ENCODE results near the gene DYNC1LI1. TPM values are rescaled to one million over a fixed set of nuclear protein-coding genes. Genes with fewer than 3 reads are reported as not detected.

DYNC1LI1 gene
- total RNA-seq, 1 experiment from 2014 or later: 60.3 TPM

DNA sequence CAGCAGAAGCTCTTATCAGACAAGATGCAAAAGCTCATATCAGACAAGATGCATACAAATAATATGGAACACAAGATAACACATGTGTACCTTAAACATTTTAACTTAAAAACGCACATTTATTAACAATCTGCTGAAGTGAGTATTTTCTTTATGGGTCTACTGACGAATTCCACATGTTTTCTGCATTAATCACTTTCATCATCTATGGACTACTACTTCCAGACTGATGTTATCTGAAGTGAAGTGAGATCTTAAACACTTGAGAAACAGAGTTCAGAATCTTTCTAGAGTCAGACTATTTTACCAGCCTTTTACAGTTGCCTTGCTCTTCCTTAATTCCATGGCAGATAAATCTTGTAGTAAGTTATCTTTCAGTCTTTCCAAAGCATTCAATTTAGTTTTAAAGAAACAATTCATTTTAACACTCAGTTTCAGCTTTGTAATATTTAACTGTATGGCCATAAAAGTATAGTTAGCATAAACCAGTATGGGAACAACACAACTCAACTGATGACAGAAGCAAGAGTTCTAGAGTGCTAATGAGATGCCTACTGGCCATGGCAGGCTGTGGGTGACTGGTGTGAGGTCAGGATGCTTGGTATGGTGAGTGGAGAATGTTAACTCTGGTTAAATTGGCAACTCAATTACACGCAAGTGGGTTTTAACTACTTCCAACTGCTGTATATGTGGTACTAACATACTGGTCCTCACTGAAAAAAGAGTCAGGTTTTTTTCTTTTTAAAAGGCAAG is 77.8 kb downstream of the DYNC1LI1 start:
- peak; percentile 19 for DNase-seq (ENCODE audit: low read depth)

GRCh38 chr3:32488474-32489008 is 82.1 kb downstream of the DYNC1LI1 start:
- DNase-seq (ENCODE audit: low read depth): no peak

DNA sequence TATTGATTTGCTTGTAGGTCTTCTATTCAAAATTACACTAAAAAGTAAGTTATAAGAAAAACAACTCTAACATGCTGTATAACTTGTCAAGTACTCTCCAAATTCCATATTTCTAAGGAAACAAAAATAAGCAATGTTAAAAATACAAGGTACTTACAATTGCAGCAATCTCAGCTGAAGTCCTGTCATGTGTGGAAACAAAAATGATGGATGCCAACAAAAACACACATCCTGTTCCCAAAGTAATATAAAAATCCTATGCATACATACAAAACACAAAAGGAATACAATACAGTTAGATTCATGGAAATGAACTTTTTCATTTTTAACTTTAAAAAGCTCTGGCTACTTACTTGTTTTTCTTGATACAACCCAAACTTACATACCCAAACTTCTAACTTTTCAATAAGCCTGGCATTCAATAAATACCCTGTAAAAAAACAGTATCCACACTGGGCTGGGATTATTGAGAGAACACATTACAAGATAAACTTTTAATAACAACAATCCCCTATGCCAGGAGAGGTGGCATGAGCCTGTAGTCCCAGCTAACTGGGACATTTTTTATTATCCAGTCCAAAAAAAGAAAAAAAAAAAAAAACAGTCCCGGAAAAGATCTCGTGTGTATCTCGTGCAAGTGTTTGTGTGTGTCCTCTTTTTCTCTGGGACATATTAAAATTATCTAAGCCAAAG is 82.7 kb downstream of the DYNC1LI1 start:
- DNase-seq (ENCODE audit: low read depth): no peak

- no peak for DNase-seq (ENCODE audit: low read depth)
Measured at GRCh38 chr3:32484436-32484835, 86.2 kb downstream of the DYNC1LI1 start.

GRCh38 chr3:32483772-32484171 is 86.9 kb downstream of the DYNC1LI1 start:
- DNase-seq (ENCODE audit: low read depth): no peak

DNA sequence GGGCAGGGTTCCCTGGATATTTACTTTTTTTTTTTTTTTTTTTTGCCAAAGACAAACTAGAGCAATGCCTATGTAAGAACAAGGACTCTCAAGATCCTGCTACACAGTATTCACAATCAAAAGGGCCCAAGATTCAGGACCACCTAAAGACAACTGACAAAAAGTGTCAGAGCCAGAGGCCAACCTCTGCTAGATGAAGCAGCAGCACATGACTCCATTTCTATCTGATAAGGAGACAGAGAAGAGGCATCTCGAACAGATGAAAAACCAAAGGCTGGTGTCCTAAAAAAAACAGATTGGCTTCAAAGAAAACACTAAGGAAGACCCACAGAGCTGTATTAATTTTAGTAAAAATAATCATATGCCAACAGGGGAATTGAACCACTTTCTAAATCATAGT is 88.0 kb downstream of the DYNC1LI1 start:
- no peak for DNase-seq (ENCODE audit: low read depth)

DNA sequence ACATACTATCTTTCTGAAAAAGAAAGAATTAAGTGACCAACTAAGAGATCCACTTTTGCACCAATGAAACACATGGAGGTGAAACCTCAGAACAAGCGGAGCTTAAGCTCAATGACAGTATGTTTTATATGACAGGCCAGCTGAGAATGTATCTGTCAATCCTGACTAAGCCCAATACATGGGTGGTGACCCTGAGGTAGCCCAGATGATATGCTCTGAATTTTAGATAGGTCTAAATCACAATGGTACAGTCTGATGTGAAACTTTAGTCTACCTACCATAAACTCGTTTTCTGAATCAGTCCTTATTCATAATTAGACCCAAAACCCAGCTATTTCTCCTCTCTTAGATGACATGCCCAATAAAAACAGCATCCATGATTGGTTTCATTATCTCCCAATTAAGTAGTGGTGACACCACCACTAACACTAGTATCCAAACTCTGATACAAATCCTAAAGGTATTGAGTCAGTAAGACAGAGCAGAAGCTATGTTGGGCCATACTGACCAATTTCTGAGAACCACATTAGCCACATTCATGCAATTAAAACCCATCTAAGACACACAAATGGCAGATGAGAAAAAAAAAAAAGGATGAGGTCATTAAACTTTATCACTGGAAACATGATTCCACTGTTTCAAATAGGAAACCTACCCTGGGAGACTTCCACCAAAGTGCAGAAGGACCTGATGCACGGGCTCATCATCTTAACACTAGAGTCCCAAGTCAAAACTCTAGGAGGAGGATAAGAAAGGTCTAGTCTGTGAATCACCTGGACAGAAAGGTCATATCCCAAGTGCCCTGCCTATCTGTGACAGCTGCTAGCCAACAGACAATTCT is 88.6 kb downstream of the DYNC1LI1 start:
- DNase-seq (ENCODE audit: low read depth): no peak

GRCh38 chr3:32480604-32481003 is 90.1 kb downstream of the DYNC1LI1 start:
- DNase-seq (ENCODE audit: low read depth): no peak

Other genes starting within 250 kb of the DYNC1LI1 start
- gene CMTM7, start 179.0 kb downstream of the DYNC1LI1 start, total RNA-seq (2014; rRNA removed; shearing (Covaris generic)): 13.3 and 14.7 TPM in 2 replicates
- 115 and 144 TPM in 2 replicates for gene CMTM6, start 68.0 kb downstream of the DYNC1LI1 start, total RNA-seq (2014; rRNA removed; shearing (Covaris generic))
- gene CNOT10, start 114.3 kb upstream of the DYNC1LI1 start, total RNA-seq (2014; rRNA removed; shearing (Covaris generic)): 22.0 and 26.7 TPM in 2 replicates
- not detected in 2 replicates for gene TRIM71, start 247.1 kb upstream of the DYNC1LI1 start, total RNA-seq (2014; rRNA removed; shearing (Covaris generic))